ENCODE results near the gene ALPK1. TPM values are rescaled to one million over a fixed set of nuclear protein-coding genes. Genes with fewer than 3 reads are reported as not detected.

The ALPK1 gene
- total and polyA plus RNA-seq, 11 donors = 1.3 to 21.7 (median 3.2) TPM

DNA sequence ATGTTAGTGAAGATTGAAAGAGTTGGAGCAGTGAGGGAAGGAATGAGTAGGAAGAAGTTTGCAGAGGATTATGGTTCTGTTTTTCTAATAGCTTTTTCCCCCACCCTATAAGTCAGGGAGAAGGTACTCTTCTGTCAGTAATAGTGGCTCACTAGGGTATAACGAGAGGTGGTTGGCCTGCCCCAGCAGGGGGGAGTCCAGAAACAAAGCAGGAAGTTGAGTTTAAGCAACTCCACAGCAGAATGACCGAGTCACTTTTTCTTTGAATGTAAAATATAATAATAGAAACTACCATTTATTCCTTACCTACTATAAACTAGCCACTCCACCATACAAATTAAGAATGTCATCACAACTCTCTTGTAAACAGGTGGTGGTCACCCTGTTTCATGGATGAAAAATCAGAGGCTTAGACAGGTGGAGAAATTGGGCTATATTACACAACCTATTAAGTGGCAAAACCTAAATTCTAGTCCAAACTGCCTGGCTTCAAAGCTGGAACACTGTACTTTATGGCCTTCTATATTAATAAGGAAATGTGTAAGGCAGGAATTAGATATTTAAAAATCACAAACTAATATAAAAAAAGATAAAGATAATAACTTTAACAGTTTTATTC lies 43.7 kb upstream of the ALPK1 start:
- Histone ChIP-seq H3K27ac (no peak overlapping the region), H3K36me3 (peaks cover 0 to 16% (median 9%) of the 10 kb centered on the region in 9 donors), H3K27me3 (no peaks in the 10 kb centered on the region), H3K9me3 (no peaks in the 10 kb centered on the region), H3K4me3 (no peak overlapping the region), H3K4me1 (peaks cover 0 to 13% (median 0%) of the 10 kb centered on the region in 12 donors)
- TF ChIP-seq, protein P1, sequence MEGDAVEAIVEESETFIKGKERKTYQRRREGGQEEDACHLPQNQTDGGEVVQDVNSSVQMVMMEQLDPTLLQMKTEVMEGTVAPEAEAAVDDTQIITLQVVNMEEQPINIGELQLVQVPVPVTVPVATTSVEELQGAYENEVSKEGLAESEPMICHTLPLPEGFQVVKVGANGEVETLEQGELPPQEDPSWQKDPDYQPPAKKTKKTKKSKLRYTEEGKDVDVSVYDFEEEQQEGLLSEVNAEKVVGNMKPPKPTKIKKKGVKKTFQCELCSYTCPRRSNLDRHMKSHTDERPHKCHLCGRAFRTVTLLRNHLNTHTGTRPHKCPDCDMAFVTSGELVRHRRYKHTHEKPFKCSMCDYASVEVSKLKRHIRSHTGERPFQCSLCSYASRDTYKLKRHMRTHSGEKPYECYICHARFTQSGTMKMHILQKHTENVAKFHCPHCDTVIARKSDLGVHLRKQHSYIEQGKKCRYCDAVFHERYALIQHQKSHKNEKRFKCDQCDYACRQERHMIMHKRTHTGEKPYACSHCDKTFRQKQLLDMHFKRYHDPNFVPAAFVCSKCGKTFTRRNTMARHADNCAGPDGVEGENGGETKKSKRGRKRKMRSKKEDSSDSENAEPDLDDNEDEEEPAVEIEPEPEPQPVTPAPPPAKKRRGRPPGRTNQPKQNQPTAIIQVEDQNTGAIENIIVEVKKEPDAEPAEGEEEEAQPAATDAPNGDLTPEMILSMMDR (IDR thresholded peaks at IDR 0.05) = no peak
- TF ChIP-seq POLR2A (IDR thresholded peaks at IDR 0.05) = no peak
- WGBS, 4 donors = 39 to 83% (median 76%) methylated on average over 2 of the region's 2 CpGs
- ATAC-seq (no peak), DNase-seq (no peak)
- intact Hi-C loops (cut with DNase I) = no loop called here

DNA sequence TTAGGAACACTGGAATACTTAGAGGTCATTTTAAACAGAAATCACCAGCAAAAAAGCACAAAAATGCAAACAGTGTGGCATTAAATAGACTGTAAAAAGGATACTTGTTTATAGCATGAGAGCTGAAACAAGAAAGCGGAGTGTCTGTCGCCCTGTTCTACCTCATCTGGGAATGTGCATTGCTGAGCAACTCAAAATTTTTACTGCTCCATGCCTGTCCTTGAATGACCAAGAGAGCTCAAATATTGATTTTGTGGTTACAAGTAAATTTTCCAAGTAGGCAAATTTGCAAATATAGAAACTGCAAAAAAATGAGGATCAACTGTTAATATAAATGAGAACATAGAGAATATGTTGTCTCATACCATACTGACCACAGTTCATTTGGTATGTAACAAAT lies 40.1 kb upstream of the ALPK1 start:
- Histone ChIP-seq H3K27me3 (no peaks in the 10 kb centered on the region), H3K4me3 (no peak overlapping the region), H3K9me3 (no peaks in the 10 kb centered on the region), H3K4me1 (no peaks in the 10 kb centered on the region), H3K27ac (no peak overlapping the region), H3K36me3 (peaks cover 0 to 32% (median 24%) of the 10 kb centered on the region in 9 donors)
- TF ChIP-seq, protein P1 (IDR thresholded peaks at IDR 0.05) = no peak
- no peak for TF ChIP-seq POLR2A (IDR thresholded peaks at IDR 0.05)
- ATAC-seq = no peak
- WGBS, 4 donors = 95 to 100% (median 98%) methylated on average over 2 of the region's 2 CpGs
- DNase-seq = no peak
- intact Hi-C loops (cut with DNase I) = no loop called here

DNA sequence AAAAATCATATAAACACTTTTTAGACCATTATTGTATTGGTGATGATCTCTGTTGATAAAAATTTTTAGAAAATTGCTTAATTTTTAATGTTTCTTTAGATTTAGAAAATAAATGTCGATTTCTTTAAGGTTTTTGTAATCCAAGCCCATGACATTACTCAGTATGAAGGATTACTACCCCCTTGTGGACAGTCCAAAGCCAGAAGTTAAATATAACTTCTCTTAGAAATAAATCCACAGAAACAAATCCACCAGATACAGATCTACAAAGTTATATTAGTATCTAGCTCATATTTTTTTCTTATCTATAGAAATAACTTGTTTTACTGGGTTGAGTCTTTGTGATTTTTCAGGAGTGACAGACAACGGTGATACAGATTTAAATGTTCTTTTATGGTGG lies 30.3 kb upstream of the ALPK1 start:
- peaks cover 0 to 62% (median 24%) of the 10 kb centered on the region in 9 donors for H3K36me3 ChIP-seq
- no peak overlapping the region for H3K27ac ChIP-seq
- no peak for TF ChIP-seq POLR2A (IDR thresholded peaks at IDR 0.05)
- TF ChIP-seq, protein P1 (IDR thresholded peaks at IDR 0.05) = peak; percentile 28 to 61 (median 45)
- 71 to 85% (median 72%) methylated on average over 2 of the region's 2 CpGs for WGBS, 4 donors
- H3K4me1 ChIP-seq = peaks cover 0 to 6% (median 0%) of the 10 kb centered on the region in 12 donors
- intact Hi-C loops (cut with DNase I) = no loop called here
- no peak overlapping the region for H3K4me3 ChIP-seq
- no peaks in the 10 kb centered on the region for H3K27me3 ChIP-seq
- ATAC-seq (no peak), DNase-seq (no peak)
- no peaks in the 10 kb centered on the region for H3K9me3 ChIP-seq

DNA sequence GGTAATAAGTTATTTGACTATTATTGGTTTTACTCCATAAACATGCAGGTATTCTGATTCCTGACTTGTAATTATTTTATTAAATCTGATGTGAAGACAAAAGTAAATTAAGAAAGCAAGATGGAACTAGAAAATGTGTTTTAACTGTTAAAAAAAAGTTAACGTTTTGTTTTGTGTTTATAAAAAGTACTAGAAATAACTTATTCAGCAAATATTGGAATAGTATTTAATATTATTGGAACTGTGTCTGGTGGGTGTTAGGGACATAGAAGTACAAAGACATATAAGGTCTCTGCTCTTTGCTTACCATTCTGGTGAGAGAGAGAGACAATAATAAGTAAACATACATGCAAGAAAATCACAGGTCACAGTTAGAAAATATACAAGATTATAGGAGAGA lies 27.1 kb upstream of the ALPK1 start:
- WGBS, 4 donors = 86 to 91% (median 88%) methylated on average over 1 of the region's 1 CpG
- intact Hi-C loops (cut with DNase I) = no loop called here
- Histone ChIP-seq H3K36me3 (peaks cover 0 to 34% (median 4%) of the 10 kb centered on the region in 9 donors), H3K27ac (no peak overlapping the region), H3K4me1 (peaks cover 0 to 8% (median 0%) of the 10 kb centered on the region in 12 donors), H3K9me3 (peaks cover 0 to 5% (median 0%) of the 10 kb centered on the region in 12 donors), H3K27me3 (no peaks in the 10 kb centered on the region), H3K4me3 (no peak overlapping the region)
- DNase-seq (no peak), ATAC-seq (no peak)
- TF ChIP-seq, protein P1 (IDR thresholded peaks at IDR 0.05) = no peak
- no peak for TF ChIP-seq POLR2A (IDR thresholded peaks at IDR 0.05)
